Stomach (tissue), 9 donors: Measurements from ENCODE around the gene SS18. TPM values are rescaled to one million over a fixed set of nuclear protein-coding genes. Genes with fewer than 3 reads are reported as not detected.

Experiments used
- DNase-seq, 2 donors: peaks; one replicate each; pipeline versions ENCODE4 v3.0.0 to v3.0.0-alpha.2; 2013 to 2019
- H3K27ac ChIP-seq, 5 donors: fragments of 200-600 bp in 4 of 5; sonication (generic) in 4 of 5; one replicate each; pipeline ENCODE4 v1.5.1; 2013 to 2019; ENCODE audit warnings: mild to moderate bottlenecking in 1 of 5, moderate library complexity in 1 of 5
- H3K27me3 ChIP-seq, 3 donors: fragments of 200-600 bp; sonication (generic); one replicate each; pipeline ENCODE4 v1.5.1; 2017 to 2019; ENCODE audit warnings: mixed run types in 1 of 3
- H3K36me3 ChIP-seq, 4 donors: fragments of 200-600 bp; sonication (generic); 1 replicate in 3 of 4; 2 replicates in 1 of 4; pipeline ENCODE4 v1.5.1; 2016 to 2019
- H3K4me1 ChIP-seq, 4 donors: fragments of 200-600 bp; sonication (generic); one replicate each; pipeline ENCODE4 v1.5.1; 2016 to 2019
- H3K4me3 ChIP-seq, 4 donors: fragments of 200-600 bp; sonication (generic) in 3 of 4; one replicate each; pipeline ENCODE4 v1.5.1; 2016 to 2019; ENCODE audit warnings: mild to moderate bottlenecking in 1 of 4
- H3K9me3 ChIP-seq, 4 donors: fragments of 200-600 bp; sonication (generic); one replicate each; pipeline ENCODE4 v1.5.1; 2016 to 2019
- EP300 ChIP-seq: sonication (generic); formaldehyde crosslinking; IDR thresholded peaks from one replicate; pipeline ENCODE4 v1.6.1; 2017; ENCODE audit warnings: antibody characterized with exemption
- POLR2A ChIP-seq, 4 donors: fragments of 450-650 bp; IDR thresholded peaks; one replicate each; pipeline ENCODE4 v1.6.1; 2016; ENCODE audit warnings: antibody characterized with exemption in 4 of 4, control low read depth in 2 of 4, mild to moderate bottlenecking in 1 of 4, moderate library complexity in 1 of 4
- POLR2AphosphoS5 ChIP-seq, 3 donors: sonication (generic); formaldehyde crosslinking; IDR thresholded peaks; one replicate each; pipeline ENCODE4 v1.6.1; 2016; ENCODE audit warnings: antibody characterized with exemption in 3 of 3
- WGBS, 5 donors: extraction: QIAGEN DNeasy Blood & Tissue Kit in 3 of 5; methylation state at CpG; one replicate each; pipeline versions ENCODE4 v1.1.5 to v1.1.7; 2013 to 2018; 5-methylcytosine and 5-hydroxymethylcytosine counted together
- intact Hi-C: fragments of 100-400 bp; cut with DNase I; formaldehyde crosslinking; loops from one replicate; pipeline ENCODE4 v1.15.1; 2023; ENCODE audit warnings: low total_unique reads
- polyA plus RNA-seq, 3 donors: library from polyadenylated mRNA; stranded (reverse); fragments of 200-250 nt; gene quantifications; one replicate each; pipeline ENCODE4 v1.2.3, GENCODE V29; 2013
- total RNA-seq, 5 donors: library from RNA; depleted of rRNA; stranded (reverse); fragments of >200 nt; gene quantifications; one replicate each; pipeline versions ENCODE4 v1.1.0 to v1.2.3, GENCODE V29; 2014 to 2016
- TF ChIP-seq, protein P1 (sequence below), 7 experiments: fragments of 450-650 bp in 4 of 7; fragments of 200-600 bp in 3 of 7; sonication (generic) in 3 of 7; IDR thresholded peaks; one replicate each; pipeline ENCODE4 v1.5.1; 2016 to 2019; ENCODE audit warnings: antibody characterized with exemption in 7 of 7, control low read depth in 2 of 7, mild to moderate bottlenecking in 1 of 7
- donor health status: healthy with polysubstance abuse.
- donor health status: Bipolar disorder and iron deficiency.
- donor health status: healthy.

SS18 gene
- total and polyA plus RNA-seq, 8 donors = 24.6 to 138 (median 37.8) TPM

DNA sequence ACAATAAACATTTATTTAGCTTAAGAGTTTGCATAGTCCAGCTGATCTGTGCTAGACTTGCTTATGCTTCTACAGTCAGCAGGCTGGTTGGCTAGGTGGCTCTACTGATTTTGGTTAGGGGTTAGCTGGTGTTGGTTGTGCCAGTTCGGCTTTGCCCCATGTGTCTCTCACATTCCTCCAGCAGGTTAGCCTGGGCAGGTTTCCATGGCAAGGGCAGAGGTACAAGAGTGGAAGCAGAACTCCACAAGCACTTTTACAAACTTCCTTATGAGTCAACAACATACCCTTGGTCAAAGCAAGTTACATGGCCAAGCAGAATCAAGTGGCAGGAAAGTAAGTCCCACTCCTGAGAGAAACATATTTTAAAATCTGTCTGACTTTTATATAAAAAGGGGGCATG is 82.3 kb downstream of the SS18 start:
- Histone ChIP-seq H3K27ac (no peak overlapping the region), H3K4me1 (no peaks in the 10 kb centered on the region), H3K36me3 (peaks cover 2 to 33% (median 9%) of the 10 kb centered on the region in 4 donors), H3K9me3 (no peaks in the 10 kb centered on the region), H3K27me3 (no peaks in the 10 kb centered on the region), H3K4me3 (no peak overlapping the region)
- TF ChIP-seq, protein P1, sequence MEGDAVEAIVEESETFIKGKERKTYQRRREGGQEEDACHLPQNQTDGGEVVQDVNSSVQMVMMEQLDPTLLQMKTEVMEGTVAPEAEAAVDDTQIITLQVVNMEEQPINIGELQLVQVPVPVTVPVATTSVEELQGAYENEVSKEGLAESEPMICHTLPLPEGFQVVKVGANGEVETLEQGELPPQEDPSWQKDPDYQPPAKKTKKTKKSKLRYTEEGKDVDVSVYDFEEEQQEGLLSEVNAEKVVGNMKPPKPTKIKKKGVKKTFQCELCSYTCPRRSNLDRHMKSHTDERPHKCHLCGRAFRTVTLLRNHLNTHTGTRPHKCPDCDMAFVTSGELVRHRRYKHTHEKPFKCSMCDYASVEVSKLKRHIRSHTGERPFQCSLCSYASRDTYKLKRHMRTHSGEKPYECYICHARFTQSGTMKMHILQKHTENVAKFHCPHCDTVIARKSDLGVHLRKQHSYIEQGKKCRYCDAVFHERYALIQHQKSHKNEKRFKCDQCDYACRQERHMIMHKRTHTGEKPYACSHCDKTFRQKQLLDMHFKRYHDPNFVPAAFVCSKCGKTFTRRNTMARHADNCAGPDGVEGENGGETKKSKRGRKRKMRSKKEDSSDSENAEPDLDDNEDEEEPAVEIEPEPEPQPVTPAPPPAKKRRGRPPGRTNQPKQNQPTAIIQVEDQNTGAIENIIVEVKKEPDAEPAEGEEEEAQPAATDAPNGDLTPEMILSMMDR (IDR thresholded peaks at IDR 0.05) = no peak
- TF ChIP-seq POLR2AphosphoS5 (IDR thresholded peaks at IDR 0.05) (no peak), POLR2A (IDR thresholded peaks at IDR 0.05) (no peak), EP300 (no peak)
- DNase-seq = no peak
- 69 to 96% (median 89%) methylated on average over 1 of the region's 1 CpG for WGBS, 5 donors
- intact Hi-C loops = no loop called here

- 50 to 70% (median 56%) methylated on average over 1 of the region's 1 CpG for WGBS, 5 donors
Observed at GRCh38 chr18:26005950-26006349, 84.5 kb downstream of the SS18 start.

GRCh38 chr18:26004832-26005231 is 85.6 kb downstream of the SS18 start:
- 88 to 94% (median 92%) methylated on average over 13 of the region's 13 CpGs for WGBS, 5 donors
- Histone ChIP-seq H3K27me3 (no peaks in the 10 kb centered on the region), H3K27ac (no peak overlapping the region), H3K4me3 (no peak overlapping the region), H3K9me3 (no peaks in the 10 kb centered on the region), H3K36me3 (peaks cover 0 to 6% (median 0%) of the 10 kb centered on the region in 4 donors), H3K4me1 (no peaks in the 10 kb centered on the region)
- no peak for TF ChIP-seq POLR2AphosphoS5 (IDR thresholded peaks at IDR 0.05)
- no peak for TF ChIP-seq POLR2A (IDR thresholded peaks at IDR 0.05)
- TF ChIP-seq, protein P1 (IDR thresholded peaks at IDR 0.05) = no peak
- TF ChIP-seq EP300 = no peak
- no peak for DNase-seq
- intact Hi-C loops = no loop called here

More at GRCh38 chr18:26005950-26006349, 84.5 kb downstream of the SS18 start:
- no peak for DNase-seq
- Histone ChIP-seq H3K9me3 (no peaks in the 10 kb centered on the region), H3K4me1 (no peaks in the 10 kb centered on the region), H3K27ac (no peak overlapping the region), H3K4me3 (no peak overlapping the region), H3K27me3 (no peaks in the 10 kb centered on the region), H3K36me3 (peaks cover 0 to 13% (median 0%) of the 10 kb centered on the region in 4 donors)
- TF ChIP-seq, protein P1 (IDR thresholded peaks at IDR 0.05) = no peak
- no peak for TF ChIP-seq EP300
- intact Hi-C loops = no loop called here

GRCh38 chr18:26003817-26004216 is 86.6 kb downstream of the SS18 start:
- WGBS, 5 donors = 74 to 80% (median 77%) methylated on average over 4 of the region's 4 CpGs
- DNase-seq = no peak
- Histone ChIP-seq H3K9me3 (no peaks in the 10 kb centered on the region), H3K27me3 (no peaks in the 10 kb centered on the region), H3K4me3 (no peak overlapping the region), H3K27ac (no peak overlapping the region), H3K36me3 (no peaks in the 10 kb centered on the region), H3K4me1 (no peaks in the 10 kb centered on the region)
- TF ChIP-seq POLR2A (IDR thresholded peaks at IDR 0.05) (no peak), POLR2AphosphoS5 (IDR thresholded peaks at IDR 0.05) (no peak), EP300 (no peak)
- TF ChIP-seq, protein P1 (IDR thresholded peaks at IDR 0.05) = no peak
- intact Hi-C loops = no loop called here
